Measurements from ENCODE around the gene DAAM1. TPM values are rescaled to one million over a fixed set of nuclear protein-coding genes. Genes with fewer than 3 reads are reported as not detected.

DAAM1 gene
- total RNA-seq, 1 experiment from 2014 or later: 43.8 TPM

- Histone ChIP-seq H3K9ac (ENCODE audit: low read length) (no peak overlapping the region), H3K27ac (ENCODE audit: low read length) (no peak overlapping the region), H3K4me1 (ENCODE audit: low read length) (no peaks in the 10 kb centered on the region), H3K4me2 (ENCODE audit: low read depth, low read length, poor library complexity, severe bottlenecking) (no peak overlapping the region), H3K36me3 (ENCODE audit: insufficient read depth, low read length) (no peaks in the 10 kb centered on the region), H3K9me2 (replicated peaks; ENCODE audit: insufficient read depth, low read length) (no peaks in the 10 kb centered on the region), H3K79me2 (ENCODE audit: low read length) (peaks cover 6% of the 10 kb centered on the region; the same call in 1 of the 2 replicates), H2AFZ (ENCODE audit: low read length) (no peak overlapping the region), H3K9me3 (ENCODE audit: low read length) (no peaks in the 10 kb centered on the region), H3K27me3 (ENCODE audit: low read length) (no peaks in the 10 kb centered on the region), H3K4me3 (ENCODE audit: low read length) (no peak overlapping the region), H4K20me1 (ENCODE audit: insufficient read depth, low read depth, low read length) (peaks cover 41% of the 10 kb centered on the region)
- DNase-seq: no peak
These were observed 13.6 kb downstream of the DAAM1 start for GRCh38 chr14:59202031-59202430.

- Histone ChIP-seq H3K4me3 (ENCODE audit: low read length) (no peak overlapping the region), H3K4me1 (ENCODE audit: low read length) (no peaks in the 10 kb centered on the region), H3K9me2 (replicated peaks; ENCODE audit: insufficient read depth, low read length) (no peaks in the 10 kb centered on the region), H3K27ac (ENCODE audit: low read length) (no peak overlapping the region), H3K9ac (ENCODE audit: low read length) (no peak overlapping the region), H2AFZ (ENCODE audit: low read length) (no peak overlapping the region), H3K9me3 (ENCODE audit: low read length) (no peaks in the 10 kb centered on the region), H4K20me1 (ENCODE audit: insufficient read depth, low read depth, low read length) (peaks cover 33% of the 10 kb centered on the region), H3K27me3 (ENCODE audit: low read length) (no peaks in the 10 kb centered on the region), H3K79me2 (ENCODE audit: low read length) (peaks cover 6% of the 10 kb centered on the region; the same call in 1 of the 2 replicates), H3K4me2 (ENCODE audit: low read depth, low read length, poor library complexity, severe bottlenecking) (no peak overlapping the region), H3K36me3 (ENCODE audit: insufficient read depth, low read length) (no peaks in the 10 kb centered on the region)
- DNase-seq: no peak
These were observed 15.8 kb downstream of the DAAM1 start for GRCh38 chr14:59204305-59204704.

GRCh38 chr14:59206892-59207291, 18.4 kb downstream of the DAAM1 start:
- no peak for DNase-seq
- Histone ChIP-seq H3K9ac (ENCODE audit: low read length) (no peak overlapping the region), H3K4me1 (ENCODE audit: low read length) (no peaks in the 10 kb centered on the region), H3K4me2 (ENCODE audit: low read depth, low read length, poor library complexity, severe bottlenecking) (no peak overlapping the region), H3K79me2 (ENCODE audit: low read length) (peaks cover 4% of the 10 kb centered on the region; the same call in 1 of the 2 replicates), H2AFZ (ENCODE audit: low read length) (no peak overlapping the region), H3K9me2 (replicated peaks; ENCODE audit: insufficient read depth, low read length) (no peaks in the 10 kb centered on the region), H3K27me3 (ENCODE audit: low read length) (no peaks in the 10 kb centered on the region), H3K36me3 (ENCODE audit: insufficient read depth, low read length) (no peaks in the 10 kb centered on the region), H3K9me3 (ENCODE audit: low read length) (no peaks in the 10 kb centered on the region), H3K27ac (ENCODE audit: low read length) (no peak overlapping the region), H4K20me1 (ENCODE audit: insufficient read depth, low read depth, low read length) (peaks cover 27% of the 10 kb centered on the region), H3K4me3 (ENCODE audit: low read length) (no peak overlapping the region)

GRCh38 chr14:59207506-59207933, 19.1 kb downstream of the DAAM1 start:
- Histone ChIP-seq H3K4me1 (ENCODE audit: low read length) (no peaks in the 10 kb centered on the region), H4K20me1 (ENCODE audit: insufficient read depth, low read depth, low read length) (peaks cover 22% of the 10 kb centered on the region), H3K79me2 (ENCODE audit: low read length) (peaks cover 4% of the 10 kb centered on the region; the same call in 1 of the 2 replicates), H3K9me2 (replicated peaks; ENCODE audit: insufficient read depth, low read length) (no peaks in the 10 kb centered on the region), H3K9me3 (ENCODE audit: low read length) (no peaks in the 10 kb centered on the region), H3K4me2 (ENCODE audit: low read depth, low read length, poor library complexity, severe bottlenecking) (no peak overlapping the region), H3K27me3 (ENCODE audit: low read length) (no peaks in the 10 kb centered on the region), H3K27ac (ENCODE audit: low read length) (no peak overlapping the region), H3K36me3 (ENCODE audit: insufficient read depth, low read length) (no peaks in the 10 kb centered on the region), H3K4me3 (ENCODE audit: low read length) (no peak overlapping the region), H2AFZ (ENCODE audit: low read length) (no peak overlapping the region), H3K9ac (ENCODE audit: low read length) (no peak overlapping the region)
- DNase-seq: no peak

GRCh38 chr14:59208224-59208814, 19.9 kb downstream of the DAAM1 start:
- Histone ChIP-seq H4K20me1 (ENCODE audit: insufficient read depth, low read depth, low read length) (peaks cover 27% of the 10 kb centered on the region), H3K9ac (ENCODE audit: low read length) (no peak overlapping the region), H3K36me3 (ENCODE audit: insufficient read depth, low read length) (no peaks in the 10 kb centered on the region), H3K9me2 (replicated peaks; ENCODE audit: insufficient read depth, low read length) (no peaks in the 10 kb centered on the region), H3K4me1 (ENCODE audit: low read length) (no peaks in the 10 kb centered on the region; the same call in 1 of the 2 replicates), H3K9me3 (ENCODE audit: low read length) (no peaks in the 10 kb centered on the region), H3K4me3 (ENCODE audit: low read length) (no peak overlapping the region), H2AFZ (ENCODE audit: low read length) (no peak overlapping the region), H3K27me3 (ENCODE audit: low read length) (no peaks in the 10 kb centered on the region), H3K27ac (ENCODE audit: low read length) (no peak overlapping the region), H3K79me2 (ENCODE audit: low read length) (peaks cover 8% of the 10 kb centered on the region; the same call in 1 of the 2 replicates), H3K4me2 (ENCODE audit: low read depth, low read length, poor library complexity, severe bottlenecking) (no peak overlapping the region)
- no peak for DNase-seq

GRCh38 chr14:59208954-59209353, 20.5 kb downstream of the DAAM1 start:
- peaks cover 8% of the 10 kb centered on the region; the same call in 1 of the 2 replicates for H3K79me2 ChIP-seq (ENCODE audit: low read length)
- DNase-seq: no peak
- H3K4me3 ChIP-seq (ENCODE audit: low read length): no peak overlapping the region
- H3K9ac ChIP-seq (ENCODE audit: low read length): no peak overlapping the region
- H3K9me3 ChIP-seq (ENCODE audit: low read length): no peaks in the 10 kb centered on the region
- no peaks in the 10 kb centered on the region for H3K27me3 ChIP-seq (ENCODE audit: low read length)
- H3K9me2 ChIP-seq (replicated peaks; ENCODE audit: insufficient read depth, low read length): no peaks in the 10 kb centered on the region
- no peaks in the 10 kb centered on the region; the same call in 1 of the 2 replicates for H3K4me1 ChIP-seq (ENCODE audit: low read length)
- peaks cover 27% of the 10 kb centered on the region for H4K20me1 ChIP-seq (ENCODE audit: insufficient read depth, low read depth, low read length)
- no peaks in the 10 kb centered on the region for H3K36me3 ChIP-seq (ENCODE audit: insufficient read depth, low read length)
- H3K27ac ChIP-seq (ENCODE audit: low read length): no peak overlapping the region
- H2AFZ ChIP-seq (ENCODE audit: low read length): no peak overlapping the region
- H3K4me2 ChIP-seq (ENCODE audit: low read depth, low read length, poor library complexity, severe bottlenecking): no peak overlapping the region

GRCh38 chr14:59210621-59211020, 22.2 kb downstream of the DAAM1 start:
- Histone ChIP-seq H3K27me3 (ENCODE audit: low read length) (no peaks in the 10 kb centered on the region), H3K27ac (ENCODE audit: low read length) (no peak overlapping the region), H3K4me2 (ENCODE audit: low read depth, low read length, poor library complexity, severe bottlenecking) (no peak overlapping the region), H3K4me3 (ENCODE audit: low read length) (no peak overlapping the region), H3K9ac (ENCODE audit: low read length) (no peak overlapping the region), H3K36me3 (ENCODE audit: insufficient read depth, low read length) (no peaks in the 10 kb centered on the region), H4K20me1 (ENCODE audit: insufficient read depth, low read depth, low read length) (peaks cover 33% of the 10 kb centered on the region), H3K79me2 (ENCODE audit: low read length) (peaks cover 3% of the 10 kb centered on the region; the same call in 1 of the 2 replicates), H3K9me3 (ENCODE audit: low read length) (no peaks in the 10 kb centered on the region), H3K9me2 (replicated peaks; ENCODE audit: insufficient read depth, low read length) (no peaks in the 10 kb centered on the region), H3K4me1 (ENCODE audit: low read length) (peaks cover 4% of the 10 kb centered on the region; the same call in 1 of the 2 replicates), H2AFZ (ENCODE audit: low read length) (no peak overlapping the region)
- DNase-seq: no peak

GRCh38 chr14:59213368-59214315, 25.2 kb downstream of the DAAM1 start:
- H2AFZ ChIP-seq (ENCODE audit: low read length): no peak overlapping the region
- H3K4me3 ChIP-seq (ENCODE audit: low read length): no peak overlapping the region
- peaks cover 4% of the 10 kb centered on the region; the same call in 1 of the 2 replicates for H3K4me1 ChIP-seq (ENCODE audit: low read length)
- peaks cover 7% of the 10 kb centered on the region; the same call in 1 of the 2 replicates for H3K79me2 ChIP-seq (ENCODE audit: low read length)
- H3K9ac ChIP-seq (ENCODE audit: low read length): no peak overlapping the region
- H3K9me3 ChIP-seq (ENCODE audit: low read length): no peaks in the 10 kb centered on the region
- no peak for DNase-seq
- H3K9me2 ChIP-seq (replicated peaks; ENCODE audit: insufficient read depth, low read length): no peaks in the 10 kb centered on the region
- no peak overlapping the region for H3K27ac ChIP-seq (ENCODE audit: low read length)
- H3K27me3 ChIP-seq (ENCODE audit: low read length): no peaks in the 10 kb centered on the region
- no peak overlapping the region for H3K4me2 ChIP-seq (ENCODE audit: low read depth, low read length, poor library complexity, severe bottlenecking)
- no peaks in the 10 kb centered on the region for H3K36me3 ChIP-seq (ENCODE audit: insufficient read depth, low read length)
- H4K20me1 ChIP-seq (ENCODE audit: insufficient read depth, low read depth, low read length): peaks cover 47% of the 10 kb centered on the region
